ENCODE results near the gene LRRTM1.

The LRRTM1 gene

GRCh38 chr2:80288576-80288975, 16.0 kb downstream of the LRRTM1 start:
- 63 to 74% methylated on average over 5 of the region's 5 CpGs for WGBS, 2 experiments
- Histone ChIP-seq H3K4me3 (ENCODE audit: insufficient read depth, low read depth, low read length) (no peak overlapping the region), H3K27ac (ENCODE audit: insufficient read depth, low read depth, low read length, poor library complexity, severe bottlenecking) (no peak overlapping the region), H3K4me1 (ENCODE audit: control insufficient read depth, insufficient read depth, low read length) (peaks cover 9% of the 10 kb centered on the region), H3K9me3 (ENCODE audit: control insufficient read depth, low read length) (no peaks in the 10 kb centered on the region), H3K27me3 (ENCODE audit: control insufficient read depth, insufficient read depth, low read length, poor library complexity, severe bottlenecking) (no peaks in the 10 kb centered on the region), H3K36me3 (ENCODE audit: control insufficient read depth, insufficient read depth, low read length) (no peaks in the 10 kb centered on the region)

- 95% methylated on average over 1 of the region's 1 CpG for WGBS, 2 experiments
- no peaks in the 10 kb centered on the region for H3K4me1 ChIP-seq (ENCODE audit: control insufficient read depth, insufficient read depth, low read length)
- no peak overlapping the region for H3K4me3 ChIP-seq (ENCODE audit: insufficient read depth, low read depth, low read length)
- no peaks in the 10 kb centered on the region for H3K9me3 ChIP-seq (ENCODE audit: control insufficient read depth, low read length)
- no peaks in the 10 kb centered on the region for H3K27me3 ChIP-seq (ENCODE audit: control insufficient read depth, insufficient read depth, low read length, poor library complexity, severe bottlenecking)
- no peak overlapping the region for H3K27ac ChIP-seq (ENCODE audit: insufficient read depth, low read depth, low read length, poor library complexity, severe bottlenecking)
- H3K36me3 ChIP-seq (ENCODE audit: control insufficient read depth, insufficient read depth, low read length): no peaks in the 10 kb centered on the region
These were observed 23.5 kb downstream of the LRRTM1 start for GRCh38 chr2:80281049-80281448.

- Histone ChIP-seq H3K27ac (ENCODE audit: insufficient read depth, low read depth, low read length, poor library complexity, severe bottlenecking) (no peak overlapping the region), H3K4me3 (ENCODE audit: insufficient read depth, low read depth, low read length) (no peak overlapping the region), H3K27me3 (ENCODE audit: control insufficient read depth, insufficient read depth, low read length, poor library complexity, severe bottlenecking) (no peaks in the 10 kb centered on the region), H3K4me1 (ENCODE audit: control insufficient read depth, insufficient read depth, low read length) (no peaks in the 10 kb centered on the region), H3K36me3 (ENCODE audit: control insufficient read depth, insufficient read depth, low read length) (no peaks in the 10 kb centered on the region), H3K9me3 (ENCODE audit: control insufficient read depth, low read length) (no peaks in the 10 kb centered on the region)
- WGBS, 2 experiments: 97 to 100% methylated on average over 2 of the region's 2 CpGs
These were observed 24.0 kb downstream of the LRRTM1 start for GRCh38 chr2:80280598-80280997.

- Histone ChIP-seq H3K27me3 (ENCODE audit: control insufficient read depth, insufficient read depth, low read length, poor library complexity, severe bottlenecking) (no peaks in the 10 kb centered on the region), H3K9me3 (ENCODE audit: control insufficient read depth, low read length) (no peaks in the 10 kb centered on the region), H3K4me3 (ENCODE audit: insufficient read depth, low read depth, low read length) (no peak overlapping the region), H3K36me3 (ENCODE audit: control insufficient read depth, insufficient read depth, low read length) (no peaks in the 10 kb centered on the region), H3K27ac (ENCODE audit: insufficient read depth, low read depth, low read length, poor library complexity, severe bottlenecking) (no peak overlapping the region), H3K4me1 (ENCODE audit: control insufficient read depth, insufficient read depth, low read length) (no peaks in the 10 kb centered on the region)
- WGBS, 2 experiments: 92% methylated on average over 5 of the region's 5 CpGs
These were observed 34.7 kb downstream of the LRRTM1 start for GRCh38 chr2:80269806-80270205.

GRCh38 chr2:80266231-80266630, 38.3 kb downstream of the LRRTM1 start:
- Histone ChIP-seq H3K36me3 (ENCODE audit: control insufficient read depth, insufficient read depth, low read length) (no peaks in the 10 kb centered on the region), H3K27me3 (ENCODE audit: control insufficient read depth, insufficient read depth, low read length, poor library complexity, severe bottlenecking) (no peaks in the 10 kb centered on the region), H3K4me1 (ENCODE audit: control insufficient read depth, insufficient read depth, low read length) (no peaks in the 10 kb centered on the region), H3K27ac (ENCODE audit: insufficient read depth, low read depth, low read length, poor library complexity, severe bottlenecking) (no peak overlapping the region), H3K4me3 (ENCODE audit: insufficient read depth, low read depth, low read length) (no peak overlapping the region), H3K9me3 (ENCODE audit: control insufficient read depth, low read length) (no peaks in the 10 kb centered on the region)
- 93 to 94% methylated on average over 6 of the region's 6 CpGs for WGBS, 2 experiments

GRCh38 chr2:80259292-80259691, 45.3 kb downstream of the LRRTM1 start:
- Histone ChIP-seq H3K4me3 (ENCODE audit: insufficient read depth, low read depth, low read length) (no peak overlapping the region), H3K27me3 (ENCODE audit: control insufficient read depth, insufficient read depth, low read length, poor library complexity, severe bottlenecking) (no peaks in the 10 kb centered on the region), H3K9me3 (ENCODE audit: control insufficient read depth, low read length) (no peaks in the 10 kb centered on the region), H3K4me1 (ENCODE audit: control insufficient read depth, insufficient read depth, low read length) (peaks cover 4% of the 10 kb centered on the region), H3K36me3 (ENCODE audit: control insufficient read depth, insufficient read depth, low read length) (no peaks in the 10 kb centered on the region), H3K27ac (ENCODE audit: insufficient read depth, low read depth, low read length, poor library complexity, severe bottlenecking) (no peak overlapping the region)
- WGBS, 2 experiments: 94 to 100% methylated on average over 3 of the region's 3 CpGs

- no peaks in the 10 kb centered on the region for H3K36me3 ChIP-seq (ENCODE audit: control insufficient read depth, insufficient read depth, low read length)
- peaks cover 4% of the 10 kb centered on the region for H3K4me1 ChIP-seq (ENCODE audit: control insufficient read depth, insufficient read depth, low read length)
- no peak overlapping the region for H3K4me3 ChIP-seq (ENCODE audit: insufficient read depth, low read depth, low read length)
- no peaks in the 10 kb centered on the region for H3K9me3 ChIP-seq (ENCODE audit: control insufficient read depth, low read length)
- H3K27me3 ChIP-seq (ENCODE audit: control insufficient read depth, insufficient read depth, low read length, poor library complexity, severe bottlenecking): no peaks in the 10 kb centered on the region
- no peak overlapping the region for H3K27ac ChIP-seq (ENCODE audit: insufficient read depth, low read depth, low read length, poor library complexity, severe bottlenecking)
- WGBS, 2 experiments: 93 to 99% methylated on average over 5 of the region's 5 CpGs
These were observed 45.8 kb downstream of the LRRTM1 start for GRCh38 chr2:80258793-80259192.

- WGBS, 2 experiments: 94 to 95% methylated on average over 5 of the region's 5 CpGs
- Histone ChIP-seq H3K4me1 (ENCODE audit: control insufficient read depth, insufficient read depth, low read length) (peaks cover 4% of the 10 kb centered on the region), H3K27ac (ENCODE audit: insufficient read depth, low read depth, low read length, poor library complexity, severe bottlenecking) (no peak overlapping the region), H3K36me3 (ENCODE audit: control insufficient read depth, insufficient read depth, low read length) (no peaks in the 10 kb centered on the region), H3K9me3 (ENCODE audit: control insufficient read depth, low read length) (no peaks in the 10 kb centered on the region), H3K27me3 (ENCODE audit: control insufficient read depth, insufficient read depth, low read length, poor library complexity, severe bottlenecking) (no peaks in the 10 kb centered on the region), H3K4me3 (ENCODE audit: insufficient read depth, low read depth, low read length) (no peak overlapping the region)
These were observed 46.2 kb downstream of the LRRTM1 start for GRCh38 chr2:80258341-80258740.

- WGBS, 2 experiments: 93 to 98% methylated on average over 4 of the region's 4 CpGs
- no peaks in the 10 kb centered on the region for H3K9me3 ChIP-seq (ENCODE audit: control insufficient read depth, low read length)
These were observed 47.1 kb downstream of the LRRTM1 start for GRCh38 chr2:80257450-80257849.

GRCh38 chr2:80256782-80257167, 47.8 kb downstream of the LRRTM1 start:
- H3K36me3 ChIP-seq (ENCODE audit: control insufficient read depth, insufficient read depth, low read length): no peaks in the 10 kb centered on the region
- H3K9me3 ChIP-seq (ENCODE audit: control insufficient read depth, low read length): no peaks in the 10 kb centered on the region
- H3K27ac ChIP-seq (ENCODE audit: insufficient read depth, low read depth, low read length, poor library complexity, severe bottlenecking): no peak overlapping the region
- no peak overlapping the region for H3K4me3 ChIP-seq (ENCODE audit: insufficient read depth, low read depth, low read length)
- H3K27me3 ChIP-seq (ENCODE audit: control insufficient read depth, insufficient read depth, low read length, poor library complexity, severe bottlenecking): no peaks in the 10 kb centered on the region
- 95 to 97% methylated on average over 3 of the region's 3 CpGs for WGBS, 2 experiments
- peaks cover 4% of the 10 kb centered on the region for H3K4me1 ChIP-seq (ENCODE audit: control insufficient read depth, insufficient read depth, low read length)

More at GRCh38 chr2:80257450-80257849, 47.1 kb downstream of the LRRTM1 start:
- Histone ChIP-seq H3K27me3 (ENCODE audit: control insufficient read depth, insufficient read depth, low read length, poor library complexity, severe bottlenecking) (no peaks in the 10 kb centered on the region), H3K27ac (ENCODE audit: insufficient read depth, low read depth, low read length, poor library complexity, severe bottlenecking) (no peak overlapping the region), H3K4me1 (ENCODE audit: control insufficient read depth, insufficient read depth, low read length) (peaks cover 4% of the 10 kb centered on the region), H3K36me3 (ENCODE audit: control insufficient read depth, insufficient read depth, low read length) (no peaks in the 10 kb centered on the region), H3K4me3 (ENCODE audit: insufficient read depth, low read depth, low read length) (no peak overlapping the region)

All from ectodermal cell (in vitro differentiated cells).